ENCODE data around the gene SLC27A1. TPM values are rescaled to one million over a fixed set of nuclear protein-coding genes. Genes with fewer than 3 reads are reported as not detected.

The SLC27A1 gene
- total and polyA plus RNA-seq, 10 of the 15 experiments (the other 5 are each of a cell fraction or from before 2014, with no cell fraction given): 0.11 to 2.3 (median 1.2) TPM

GRCh38 chr19:17522988-17523872 lies 52.9 kb downstream of the SLC27A1 start (continued):
- TF ChIP-seq ZBTB33 (IDR thresholded peaks at IDR 0.05) (no peak), CEBPB (IDR thresholded peaks at IDR 0.05; ENCODE audit: borderline replicate concordance in 1 of 2, low read depth in 2 of 2, low read length in 2 of 2) (no peak), HDAC2 (IDR thresholded peaks at IDR 0.05) (no peak), ZNF592 (IDR thresholded peaks at IDR 0.05) (no peak), IRF4 (IDR thresholded peaks at IDR 0.05; ENCODE audit: low read depth, low read length) (peak; percentile 92), SKIL (IDR thresholded peaks at IDR 0.05; ENCODE audit: low read depth, poor library complexity, severe bottlenecking) (peak; percentile 89), POLR2AphosphoS2 (IDR thresholded peaks at IDR 0.05; ENCODE audit: low read depth, low read length) (no peak; the same call in 1 of the 2 replicates), HDGF (IDR thresholded peaks at IDR 0.05) (peak; percentile 80; the same call in 1 of the 2 replicates), NFXL1 (IDR thresholded peaks at IDR 0.05; ENCODE audit: borderline replicate concordance) (no peak), EZH2 (IDR thresholded peaks at IDR 0.05; ENCODE audit: borderline replicate concordance, control insufficient read depth, low read depth, low read length) (no peak), SRF (IDR thresholded peaks at IDR 0.05; ENCODE audit: low read depth in 2 of 2, low read length in 2 of 2) (0 out of 4 replicates have a peak, but pooled peaks of 1 of the 2 experiments have one; percentile 36), SMAD1 (IDR thresholded peaks at IDR 0.05; ENCODE audit: low read depth, partially characterized antibody) (no peak), MAX (IDR thresholded peaks at IDR 0.05; ENCODE audit: low read depth, low read length) (peak; percentile 93), ASH2L (IDR thresholded peaks at IDR 0.05; ENCODE audit: borderline replicate concordance, low read depth) (peak; percentile 30; the same call in 1 of the 2 replicates), CBX5 (IDR thresholded peaks at IDR 0.05; ENCODE audit: low read depth) (peak; percentile 94), E4F1 (IDR thresholded peaks at IDR 0.05; ENCODE audit: borderline replicate concordance, partially characterized antibody) (peak; percentile 64)
